HepG2 (cell line): ENCODE results near the gene POU5F1.

Experiments used
- EZH2 ChIP-seq: conservative IDR thresholded peaks from 2 replicates; pipeline ENCODE4 v1.6.1; 2012; ENCODE audit warnings: mild to moderate bottlenecking, low read depth, low read length, moderate library complexity
- FOSL2 ChIP-seq: sonication (generic); formaldehyde crosslinking; IDR thresholded peaks from 2 replicates; pipeline ENCODE4 v1.4.0; 2020; ENCODE audit warnings: missing genetic modification reagents
- GABPB1 ChIP-seq: IDR thresholded peaks from 2 replicates; pipeline ENCODE4 v1.6.1; 2016; ENCODE audit warnings: mild to moderate bottlenecking, missing genetic modification reagents, moderate library complexity, missing compliant biosample characterization
- NFIC ChIP-seq: IDR thresholded peaks from 2 replicates; pipeline ENCODE4 v1.6.1; 2012; ENCODE audit warnings: mild to moderate bottlenecking, low read length, inconsistent platforms
- POLR2AphosphoS5 ChIP-seq: IDR thresholded peaks from 2 replicates; pipeline ENCODE4 v1.6.1; 2012; ENCODE audit warnings: low read depth, low read length
- RARG ChIP-seq: sonication (generic); formaldehyde crosslinking; IDR thresholded peaks from 2 replicates; pipeline ENCODE4 v1.4.0; 2020; ENCODE audit warnings: low read depth, mild to moderate bottlenecking, missing genetic modification reagents
- RXRA ChIP-seq: sonication (generic); formaldehyde crosslinking; IDR thresholded peaks from 2 replicates; pipeline ENCODE4 v1.5.1; 2020; ENCODE audit warnings: missing genetic modification reagents
- ZNF607 ChIP-seq: sonication (generic); formaldehyde crosslinking; IDR thresholded peaks from 2 replicates; pipeline ENCODE4 v1.5.1; 2020; ENCODE audit warnings: missing genetic modification reagents, mild to moderate bottlenecking, borderline replicate concordance
- TF ChIP-seq, protein P1 (sequence below): sonication (generic); formaldehyde crosslinking; IDR thresholded peaks from 2 replicates; pipeline ENCODE4 v1.4.0; 2020; ENCODE audit warnings: missing genetic modification reagents
- TF ChIP-seq, protein P2 (sequence below): sonication (generic); formaldehyde crosslinking; IDR thresholded peaks from 2 replicates; pipeline ENCODE4 v1.4.0; 2020; ENCODE audit warnings: missing genetic modification reagents
- TF ChIP-seq, protein P3 (sequence below): sonication (generic); formaldehyde crosslinking; IDR thresholded peaks from 2 replicates; pipeline ENCODE4 v1.5.0; 2020; ENCODE audit warnings: missing genetic modification reagents
- TF ChIP-seq, protein P4 (sequence below): sonication (generic); formaldehyde crosslinking; IDR thresholded peaks from 2 replicates; pipeline ENCODE4 v1.5.0; 2020; ENCODE audit warnings: mild to moderate bottlenecking, missing genetic modification reagents, moderate library complexity
- TF ChIP-seq, protein P5 (sequence below): sonication (generic); formaldehyde crosslinking; conservative IDR thresholded peaks from 2 replicates; pipeline ENCODE4 v1.8.0; 2022; ENCODE audit warnings: mild to moderate bottlenecking, moderate library complexity, missing genetic modification reagents
- TF ChIP-seq, protein P6 (sequence below): sonication (generic); formaldehyde crosslinking; IDR thresholded peaks from 2 replicates; pipeline ENCODE4 v1.4.0; 2020; ENCODE audit warnings: mild to moderate bottlenecking, missing genetic modification reagents, borderline replicate concordance

DNA sequence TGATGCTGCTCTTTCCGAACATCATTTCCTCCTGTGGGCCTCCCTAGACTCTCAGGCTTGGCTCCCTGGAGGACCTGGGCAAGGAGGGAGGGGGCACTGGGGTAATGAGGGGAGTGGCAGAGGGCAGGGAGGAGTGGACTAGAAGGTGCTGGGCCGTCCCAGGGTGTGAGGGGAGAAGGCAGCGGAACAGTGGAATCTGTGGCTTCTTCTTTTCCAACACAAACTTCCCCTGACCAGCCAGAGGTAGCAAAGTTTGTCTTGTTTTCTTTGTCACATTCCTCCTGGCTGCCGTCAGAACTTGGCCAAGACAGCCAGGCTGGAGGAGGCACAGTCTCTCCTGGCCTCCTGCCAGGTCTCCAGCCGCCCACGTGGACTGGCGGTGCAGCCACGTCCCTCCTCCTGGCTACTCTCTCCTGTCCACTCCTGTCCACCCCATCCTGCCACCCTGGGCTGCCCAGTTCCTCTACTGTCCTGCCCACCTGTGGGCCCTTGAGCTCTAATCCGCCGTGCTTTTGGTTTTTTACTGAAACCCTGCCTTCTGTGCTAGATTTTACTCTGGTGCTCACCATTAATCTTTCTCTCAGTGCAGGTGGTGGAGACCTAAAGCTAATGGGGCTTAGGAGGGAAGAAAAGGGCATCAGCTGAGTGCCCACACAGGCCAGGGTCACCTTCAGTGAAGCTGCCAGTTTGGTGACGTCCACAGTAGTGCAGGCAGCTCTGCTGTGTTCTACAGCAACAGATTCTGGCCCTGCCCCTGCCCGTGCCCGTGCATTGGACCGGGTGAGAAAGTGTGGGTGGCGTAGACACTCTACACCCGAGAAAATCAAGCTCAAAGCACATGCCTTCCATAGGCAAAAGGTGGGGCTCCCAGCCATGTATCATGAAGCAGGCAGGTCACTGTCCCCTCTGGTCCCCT, 47.4 kb downstream of the POU5F1 start:
- TF ChIP-seq EZH2 (no peak), GABPB1 (CRISPR knock-in tag) (no peak), FOSL2 (no peak; the same call in 1 of the 2 replicates), NFIC (no peak), ZNF607 (CRISPR knock-in tag) (no peak), RXRA (CRISPR knock-in tag) (no peak), RARG (CRISPR knock-in tag) (no peak), POLR2AphosphoS5 (no peak)
- TF ChIP-seq, protein P1, sequence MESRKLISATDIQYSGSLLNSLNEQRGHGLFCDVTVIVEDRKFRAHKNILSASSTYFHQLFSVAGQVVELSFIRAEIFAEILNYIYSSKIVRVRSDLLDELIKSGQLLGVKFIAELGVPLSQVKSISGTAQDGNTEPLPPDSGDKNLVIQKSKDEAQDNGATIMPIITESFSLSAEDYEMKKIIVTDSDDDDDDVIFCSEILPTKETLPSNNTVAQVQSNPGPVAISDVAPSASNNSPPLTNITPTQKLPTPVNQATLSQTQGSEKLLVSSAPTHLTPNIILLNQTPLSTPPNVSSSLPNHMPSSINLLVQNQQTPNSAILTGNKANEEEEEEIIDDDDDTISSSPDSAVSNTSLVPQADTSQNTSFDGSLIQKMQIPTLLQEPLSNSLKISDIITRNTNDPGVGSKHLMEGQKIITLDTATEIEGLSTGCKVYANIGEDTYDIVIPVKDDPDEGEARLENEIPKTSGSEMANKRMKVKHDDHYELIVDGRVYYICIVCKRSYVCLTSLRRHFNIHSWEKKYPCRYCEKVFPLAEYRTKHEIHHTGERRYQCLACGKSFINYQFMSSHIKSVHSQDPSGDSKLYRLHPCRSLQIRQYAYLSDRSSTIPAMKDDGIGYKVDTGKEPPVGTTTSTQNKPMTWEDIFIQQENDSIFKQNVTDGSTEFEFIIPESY = no peak
- TF ChIP-seq, protein P2, sequence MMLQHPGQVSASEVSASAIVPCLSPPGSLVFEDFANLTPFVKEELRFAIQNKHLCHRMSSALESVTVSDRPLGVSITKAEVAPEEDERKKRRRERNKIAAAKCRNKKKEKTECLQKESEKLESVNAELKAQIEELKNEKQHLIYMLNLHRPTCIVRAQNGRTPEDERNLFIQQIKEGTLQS = no peak
- TF ChIP-seq, protein P3, sequence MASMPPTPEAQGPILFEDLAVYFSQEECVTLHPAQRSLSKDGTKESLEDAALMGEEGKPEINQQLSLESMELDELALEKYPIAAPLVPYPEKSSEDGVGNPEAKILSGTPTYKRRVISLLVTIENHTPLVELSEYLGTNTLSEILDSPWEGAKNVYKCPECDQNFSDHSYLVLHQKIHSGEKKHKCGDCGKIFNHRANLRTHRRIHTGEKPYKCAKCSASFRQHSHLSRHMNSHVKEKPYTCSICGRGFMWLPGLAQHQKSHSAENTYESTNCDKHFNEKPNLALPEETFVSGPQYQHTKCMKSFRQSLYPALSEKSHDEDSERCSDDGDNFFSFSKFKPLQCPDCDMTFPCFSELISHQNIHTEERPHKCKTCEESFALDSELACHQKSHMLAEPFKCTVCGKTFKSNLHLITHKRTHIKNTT (CRISPR knock-in tag) = no peak
- TF ChIP-seq, protein P4, sequence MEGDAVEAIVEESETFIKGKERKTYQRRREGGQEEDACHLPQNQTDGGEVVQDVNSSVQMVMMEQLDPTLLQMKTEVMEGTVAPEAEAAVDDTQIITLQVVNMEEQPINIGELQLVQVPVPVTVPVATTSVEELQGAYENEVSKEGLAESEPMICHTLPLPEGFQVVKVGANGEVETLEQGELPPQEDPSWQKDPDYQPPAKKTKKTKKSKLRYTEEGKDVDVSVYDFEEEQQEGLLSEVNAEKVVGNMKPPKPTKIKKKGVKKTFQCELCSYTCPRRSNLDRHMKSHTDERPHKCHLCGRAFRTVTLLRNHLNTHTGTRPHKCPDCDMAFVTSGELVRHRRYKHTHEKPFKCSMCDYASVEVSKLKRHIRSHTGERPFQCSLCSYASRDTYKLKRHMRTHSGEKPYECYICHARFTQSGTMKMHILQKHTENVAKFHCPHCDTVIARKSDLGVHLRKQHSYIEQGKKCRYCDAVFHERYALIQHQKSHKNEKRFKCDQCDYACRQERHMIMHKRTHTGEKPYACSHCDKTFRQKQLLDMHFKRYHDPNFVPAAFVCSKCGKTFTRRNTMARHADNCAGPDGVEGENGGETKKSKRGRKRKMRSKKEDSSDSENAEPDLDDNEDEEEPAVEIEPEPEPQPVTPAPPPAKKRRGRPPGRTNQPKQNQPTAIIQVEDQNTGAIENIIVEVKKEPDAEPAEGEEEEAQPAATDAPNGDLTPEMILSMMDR (CRISPR knock-in tag) = no peak
- TF ChIP-seq, protein P5, sequence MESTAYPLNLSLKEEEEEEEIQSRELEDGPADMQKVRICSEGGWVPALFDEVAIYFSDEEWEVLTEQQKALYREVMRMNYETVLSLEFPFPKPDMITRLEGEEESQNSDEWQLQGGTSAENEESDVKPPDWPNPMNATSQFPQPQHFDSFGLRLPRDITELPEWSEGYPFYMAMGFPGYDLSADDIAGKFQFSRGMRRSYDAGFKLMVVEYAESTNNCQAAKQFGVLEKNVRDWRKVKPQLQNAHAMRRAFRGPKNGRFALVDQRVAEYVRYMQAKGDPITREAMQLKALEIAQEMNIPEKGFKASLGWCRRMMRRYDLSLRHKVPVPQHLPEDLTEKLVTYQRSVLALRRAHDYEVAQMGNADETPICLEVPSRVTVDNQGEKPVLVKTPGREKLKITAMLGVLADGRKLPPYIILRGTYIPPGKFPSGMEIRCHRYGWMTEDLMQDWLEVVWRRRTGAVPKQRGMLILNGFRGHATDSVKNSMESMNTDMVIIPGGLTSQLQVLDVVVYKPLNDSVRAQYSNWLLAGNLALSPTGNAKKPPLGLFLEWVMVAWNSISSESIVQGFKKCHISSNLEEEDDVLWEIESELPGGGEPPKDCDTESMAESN (CRISPR knock-in tag) = no peak
- TF ChIP-seq, protein P6, sequence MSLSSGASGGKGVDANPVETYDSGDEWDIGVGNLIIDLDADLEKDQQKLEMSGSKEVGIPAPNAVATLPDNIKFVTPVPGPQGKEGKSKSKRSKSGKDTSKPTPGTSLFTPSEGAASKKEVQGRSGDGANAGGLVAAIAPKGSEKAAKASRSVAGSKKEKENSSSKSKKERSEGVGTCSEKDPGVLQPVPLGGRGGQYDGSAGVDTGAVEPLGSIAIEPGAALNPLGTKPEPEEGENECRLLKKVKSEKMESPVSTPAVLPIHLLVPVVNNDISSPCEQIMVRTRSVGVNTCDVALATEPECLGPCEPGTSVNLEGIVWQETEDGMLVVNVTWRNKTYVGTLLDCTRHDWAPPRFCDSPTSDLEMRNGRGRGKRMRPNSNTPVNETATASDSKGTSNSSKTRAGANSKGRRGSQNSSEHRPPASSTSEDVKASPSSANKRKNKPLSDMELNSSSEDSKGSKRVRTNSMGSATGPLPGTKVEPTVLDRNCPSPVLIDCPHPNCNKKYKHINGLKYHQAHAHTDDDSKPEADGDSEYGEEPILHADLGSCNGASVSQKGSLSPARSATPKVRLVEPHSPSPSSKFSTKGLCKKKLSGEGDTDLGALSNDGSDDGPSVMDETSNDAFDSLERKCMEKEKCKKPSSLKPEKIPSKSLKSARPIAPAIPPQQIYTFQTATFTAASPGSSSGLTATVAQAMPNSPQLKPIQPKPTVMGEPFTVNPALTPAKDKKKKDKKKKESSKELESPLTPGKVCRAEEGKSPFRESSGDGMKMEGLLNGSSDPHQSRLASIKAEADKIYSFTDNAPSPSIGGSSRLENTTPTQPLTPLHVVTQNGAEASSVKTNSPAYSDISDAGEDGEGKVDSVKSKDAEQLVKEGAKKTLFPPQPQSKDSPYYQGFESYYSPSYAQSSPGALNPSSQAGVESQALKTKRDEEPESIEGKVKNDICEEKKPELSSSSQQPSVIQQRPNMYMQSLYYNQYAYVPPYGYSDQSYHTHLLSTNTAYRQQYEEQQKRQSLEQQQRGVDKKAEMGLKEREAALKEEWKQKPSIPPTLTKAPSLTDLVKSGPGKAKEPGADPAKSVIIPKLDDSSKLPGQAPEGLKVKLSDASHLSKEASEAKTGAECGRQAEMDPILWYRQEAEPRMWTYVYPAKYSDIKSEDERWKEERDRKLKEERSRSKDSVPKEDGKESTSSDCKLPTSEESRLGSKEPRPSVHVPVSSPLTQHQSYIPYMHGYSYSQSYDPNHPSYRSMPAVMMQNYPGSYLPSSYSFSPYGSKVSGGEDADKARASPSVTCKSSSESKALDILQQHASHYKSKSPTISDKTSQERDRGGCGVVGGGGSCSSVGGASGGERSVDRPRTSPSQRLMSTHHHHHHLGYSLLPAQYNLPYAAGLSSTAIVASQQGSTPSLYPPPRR (CRISPR knock-in tag) = no peak
